Astrocyte (in vitro differentiated cells and primary cell): Measurements from ENCODE around the gene PCAT6.

Experiments used
- EZH2 ChIP-seq: IDR thresholded peaks from 2 replicates; pipeline ENCODE4 v1.6.1; 2012; ENCODE audit warnings: mild to moderate bottlenecking, low read length, inconsistent platforms; ENCODE audit not compliant: insufficient read depth
- TF ChIP-seq, protein P1 (sequence below): IDR thresholded peaks from 2 replicates; pipeline ENCODE4 v1.5.1; 2011; ENCODE audit warnings: low read depth, mild to moderate bottlenecking, inconsistent platforms, low read length, moderate library complexity; ENCODE audit not compliant: insufficient read depth

GRCh38 chr1:202810615-202811295 is at the start of gene PCAT6:
- TF ChIP-seq, protein P1, sequence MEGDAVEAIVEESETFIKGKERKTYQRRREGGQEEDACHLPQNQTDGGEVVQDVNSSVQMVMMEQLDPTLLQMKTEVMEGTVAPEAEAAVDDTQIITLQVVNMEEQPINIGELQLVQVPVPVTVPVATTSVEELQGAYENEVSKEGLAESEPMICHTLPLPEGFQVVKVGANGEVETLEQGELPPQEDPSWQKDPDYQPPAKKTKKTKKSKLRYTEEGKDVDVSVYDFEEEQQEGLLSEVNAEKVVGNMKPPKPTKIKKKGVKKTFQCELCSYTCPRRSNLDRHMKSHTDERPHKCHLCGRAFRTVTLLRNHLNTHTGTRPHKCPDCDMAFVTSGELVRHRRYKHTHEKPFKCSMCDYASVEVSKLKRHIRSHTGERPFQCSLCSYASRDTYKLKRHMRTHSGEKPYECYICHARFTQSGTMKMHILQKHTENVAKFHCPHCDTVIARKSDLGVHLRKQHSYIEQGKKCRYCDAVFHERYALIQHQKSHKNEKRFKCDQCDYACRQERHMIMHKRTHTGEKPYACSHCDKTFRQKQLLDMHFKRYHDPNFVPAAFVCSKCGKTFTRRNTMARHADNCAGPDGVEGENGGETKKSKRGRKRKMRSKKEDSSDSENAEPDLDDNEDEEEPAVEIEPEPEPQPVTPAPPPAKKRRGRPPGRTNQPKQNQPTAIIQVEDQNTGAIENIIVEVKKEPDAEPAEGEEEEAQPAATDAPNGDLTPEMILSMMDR: no peak
- TF ChIP-seq EZH2: no peak
